Esophagus (tissue), 2 donors: ENCODE data around the gene KIFC3. TPM values are rescaled to one million over a fixed set of nuclear protein-coding genes. Genes with fewer than 3 reads are reported as not detected.

ENCODE experiments used
- H3K27ac ChIP-seq, 2 donors: one replicate each; pipeline ENCODE4 v1.5.1; 2013; ENCODE audit warnings: low read depth in 2 of 2, mild to moderate bottlenecking in 2 of 2, inconsistent platforms in 1 of 2, low read length in 1 of 2, moderate library complexity in 1 of 2
- H3K27me3 ChIP-seq, 2 donors: one replicate each; pipeline ENCODE4 v1.6.1; 2013; ENCODE audit warnings: low read length in 2 of 2, control low read depth in 1 of 2, mild to moderate bottlenecking in 1 of 2; ENCODE audit not compliant: insufficient read depth in 2 of 2, control insufficient read depth in 1 of 2
- H3K36me3 ChIP-seq, 2 donors: one replicate each; pipeline ENCODE4 v1.6.1; 2013; ENCODE audit warnings: low read length in 1 of 2; ENCODE audit not compliant: control insufficient read depth in 2 of 2, insufficient read depth in 2 of 2
- H3K4me1 ChIP-seq, 2 donors: one replicate each; pipeline ENCODE4 v1.6.1; 2013; ENCODE audit warnings: low read length in 1 of 2; ENCODE audit not compliant: control insufficient read depth in 2 of 2, insufficient read depth in 2 of 2
- H3K4me3 ChIP-seq, 2 donors: one replicate each; pipeline ENCODE4 v1.5.1; 2013; ENCODE audit warnings: low read length in 2 of 2, mild to moderate bottlenecking in 2 of 2, low read depth in 1 of 2, moderate library complexity in 1 of 2
- H3K9me3 ChIP-seq, 2 donors: one replicate each; pipeline ENCODE4 v1.6.1; 2013; ENCODE audit warnings: mild to moderate bottlenecking in 2 of 2, low read depth in 1 of 2, low read length in 1 of 2, moderate library complexity in 1 of 2; ENCODE audit not compliant: control insufficient read depth in 2 of 2, insufficient read depth in 1 of 2
- WGBS, 2 donors: extraction: QIAGEN DNeasy Blood & Tissue Kit; methylation state at CpG; one replicate each; pipeline ENCODE4 v1.1.7; 2013; 5-methylcytosine and 5-hydroxymethylcytosine counted together
- polyA plus RNA-seq, 2 donors: library from polyadenylated mRNA; stranded (reverse); fragments of 200-250 nt; gene quantifications; one replicate each; pipeline ENCODE4 v1.2.3, GENCODE V29; 2013
- donor health status: healthy with polysubstance abuse.
- donor health status: Bipolar disorder and iron deficiency.

Gene KIFC3
- polyA plus RNA-seq, 2 donors: 21.9 to 65.1 TPM

GRCh38 chr16:57728336-57729181 is 73.7 kb downstream of the KIFC3 start:
- Histone ChIP-seq H3K27ac (no peak overlapping the region), H3K4me1 (no peaks in the 10 kb centered on the region), H3K4me3 (no peak overlapping the region), H3K9me3 (no peaks in the 10 kb centered on the region), H3K36me3 (no peaks in the 10 kb centered on the region), H3K27me3 (no peaks in the 10 kb centered on the region)
- WGBS, 2 donors: 95 to 96% methylated on average over 14 of the region's 14 CpGs

GRCh38 chr16:57727610-57728009 is 74.7 kb downstream of the KIFC3 start:
- no peaks in the 10 kb centered on the region for H3K27me3 ChIP-seq
- no peaks in the 10 kb centered on the region for H3K36me3 ChIP-seq
- no peak overlapping the region for H3K27ac ChIP-seq
- no peak overlapping the region for H3K4me3 ChIP-seq
- no peaks in the 10 kb centered on the region for H3K9me3 ChIP-seq
- no peaks in the 10 kb centered on the region for H3K4me1 ChIP-seq
- WGBS, 2 donors: 65 to 70% methylated on average over 4 of the region's 4 CpGs

GRCh38 chr16:57726433-57726947 is 75.8 kb downstream of the KIFC3 start:
- no peaks in the 10 kb centered on the region for H3K9me3 ChIP-seq
- no peaks in the 10 kb centered on the region for H3K27me3 ChIP-seq
- no peak overlapping the region for H3K4me3 ChIP-seq
- H3K4me1 ChIP-seq: no peaks in the 10 kb centered on the region
- whole genome bisulfite sequencing, 2 donors: 79 to 81% methylated on average over 7 of the region's 7 CpGs
- H3K36me3 ChIP-seq: no peaks in the 10 kb centered on the region
- no peak overlapping the region for H3K27ac ChIP-seq

- WGBS, 2 donors: 92 to 94% methylated on average over 29 to 30 of the region's 30 CpGs
- no peak overlapping the region for H3K4me3 ChIP-seq
- H3K9me3 ChIP-seq: no peaks in the 10 kb centered on the region
- H3K27ac ChIP-seq: no peak overlapping the region
- H3K4me1 ChIP-seq: no peaks in the 10 kb centered on the region
- H3K27me3 ChIP-seq: no peaks in the 10 kb centered on the region
- no peaks in the 10 kb centered on the region for H3K36me3 ChIP-seq
Measured at GRCh38 chr16:57725976-57726375, 76.3 kb downstream of the KIFC3 start.

GRCh38 chr16:57725554-57725953 is 76.7 kb downstream of the KIFC3 start:
- Histone ChIP-seq H3K4me1 (no peaks in the 10 kb centered on the region), H3K36me3 (no peaks in the 10 kb centered on the region), H3K9me3 (no peaks in the 10 kb centered on the region), H3K27ac (no peak overlapping the region), H3K4me3 (no peak overlapping the region), H3K27me3 (no peaks in the 10 kb centered on the region)
- WGBS, 2 donors: 66 to 71% methylated on average over 5 of the region's 5 CpGs

- Histone ChIP-seq H3K27ac (no peak overlapping the region), H3K9me3 (no peaks in the 10 kb centered on the region), H3K4me3 (no peak overlapping the region), H3K4me1 (no peaks in the 10 kb centered on the region), H3K27me3 (no peaks in the 10 kb centered on the region), H3K36me3 (no peaks in the 10 kb centered on the region)
- 59 to 70% methylated on average over 5 of the region's 5 CpGs for WGBS, 2 donors
Measured at GRCh38 chr16:57725151-57725550, 77.1 kb downstream of the KIFC3 start.

- H3K27ac ChIP-seq: no peak overlapping the region
- no peaks in the 10 kb centered on the region for H3K9me3 ChIP-seq
- H3K27me3 ChIP-seq: no peaks in the 10 kb centered on the region
- WGBS, 2 donors: 86 to 88% methylated on average over 15 of the region's 15 CpGs
- H3K36me3 ChIP-seq: no peaks in the 10 kb centered on the region
- H3K4me1 ChIP-seq: no peaks in the 10 kb centered on the region
- no peak overlapping the region for H3K4me3 ChIP-seq
Measured at GRCh38 chr16:57724531-57724930, 77.8 kb downstream of the KIFC3 start.

GRCh38 chr16:57723170-57723569 is 79.1 kb downstream of the KIFC3 start:
- no peaks in the 10 kb centered on the region for H3K9me3 ChIP-seq
- H3K36me3 ChIP-seq: no peaks in the 10 kb centered on the region
- H3K27ac ChIP-seq: no peak overlapping the region
- WGBS, 2 donors: 78 to 84% methylated on average over 7 of the region's 7 CpGs
- H3K27me3 ChIP-seq: no peaks in the 10 kb centered on the region
- H3K4me3 ChIP-seq: no peak overlapping the region
- H3K4me1 ChIP-seq: no peaks in the 10 kb centered on the region

GRCh38 chr16:57722651-57723050 is 79.6 kb downstream of the KIFC3 start:
- Histone ChIP-seq H3K4me1 (no peaks in the 10 kb centered on the region), H3K9me3 (no peaks in the 10 kb centered on the region), H3K4me3 (no peak overlapping the region), H3K27me3 (no peaks in the 10 kb centered on the region), H3K27ac (no peak overlapping the region), H3K36me3 (no peaks in the 10 kb centered on the region)
- 83 to 84% methylated on average over 11 of the region's 11 CpGs for WGBS, 2 donors

GRCh38 chr16:57722210-57722499 is 80.1 kb downstream of the KIFC3 start:
- H3K27ac ChIP-seq: no peak overlapping the region
- no peaks in the 10 kb centered on the region for H3K27me3 ChIP-seq
- no peaks in the 10 kb centered on the region for H3K9me3 ChIP-seq
- H3K4me3 ChIP-seq: no peak overlapping the region
- no peaks in the 10 kb centered on the region for H3K4me1 ChIP-seq
- 89% methylated on average over 2 of the region's 2 CpGs for WGBS, 2 donors
- H3K36me3 ChIP-seq: no peaks in the 10 kb centered on the region
